COR-L47 (cell line): ENCODE measurements around the gene BCAS1.
"Not testable (repeated sequence)": the region's sequence is repeated elsewhere in the genome, so short reads cannot be mapped to it uniquely, and the experiment has no call there.

Source experiments
- DNase-seq: peaks from one replicate; lab custom pipeline; 2025; lab: John Stamatoyannopoulos, UW

BCAS1 gene

DNA sequence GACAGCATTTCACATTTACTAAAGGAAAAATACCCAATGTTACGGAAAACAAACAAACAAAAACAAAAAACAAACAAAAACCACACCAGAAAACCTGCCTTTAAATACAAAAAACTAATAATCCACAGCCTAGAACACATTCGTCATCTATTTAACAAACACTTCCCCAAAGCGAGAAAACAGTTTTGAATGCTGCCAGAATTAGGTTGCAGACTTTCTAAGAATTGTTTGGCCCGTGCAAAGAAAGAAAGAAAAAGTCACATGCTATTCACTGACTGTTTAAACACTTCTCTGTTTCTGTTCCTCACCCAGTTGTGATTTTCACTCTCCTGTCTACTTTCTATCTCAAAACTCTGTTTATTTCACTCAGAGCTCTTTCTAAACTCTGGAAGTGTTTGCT lies 52.5 kb downstream of the BCAS1 start:
- no peak for DNase-seq

DNA sequence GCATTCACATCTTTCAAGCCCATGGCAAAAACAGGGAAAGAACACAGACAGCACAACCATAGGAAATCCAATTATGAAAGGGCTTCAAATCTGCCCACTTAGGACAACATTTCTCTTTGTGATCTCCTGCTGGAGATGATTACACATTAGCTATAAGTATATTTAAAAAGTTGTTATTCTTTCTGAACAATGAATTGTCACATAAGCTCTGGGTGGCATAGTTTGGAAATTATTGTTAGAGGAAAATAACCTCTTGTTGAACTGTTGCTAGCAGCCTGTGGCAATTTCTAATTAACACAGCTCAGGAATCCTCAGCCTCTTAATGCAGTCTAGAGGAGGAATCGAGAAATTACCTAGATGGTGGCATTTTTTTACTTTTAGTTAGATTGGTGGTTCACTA lies 54.9 kb downstream of the BCAS1 start:
- DNase-seq: no peak

DNA sequence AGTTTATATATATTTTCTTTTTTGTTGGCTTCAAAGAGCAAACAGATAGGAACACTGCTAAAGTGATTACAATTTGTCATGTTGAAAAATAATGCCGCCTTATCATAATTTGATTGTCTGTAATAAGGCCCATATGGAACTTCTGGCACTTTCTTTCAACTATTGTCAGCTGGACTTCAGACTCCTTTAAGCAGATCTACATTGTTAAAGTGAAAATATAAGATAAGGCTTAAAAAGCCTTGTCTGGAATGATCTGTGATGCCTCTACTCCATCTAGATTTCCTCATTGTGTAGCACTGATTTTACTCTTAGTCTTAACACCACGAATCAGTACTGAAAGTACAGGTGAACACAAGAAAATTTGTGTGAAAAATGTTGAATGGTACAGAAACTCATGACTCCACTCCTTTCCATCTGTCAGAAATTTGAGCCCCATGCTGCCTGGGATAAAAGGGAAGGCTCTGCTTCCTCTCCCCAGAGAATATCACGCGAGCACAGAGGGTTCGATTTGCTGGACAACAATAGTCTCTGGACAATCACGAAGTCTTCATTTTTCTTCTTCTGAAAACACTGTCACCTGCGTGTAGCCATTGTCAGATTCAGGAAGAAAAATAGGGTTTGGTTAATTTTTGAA lies 56.0 kb downstream of the BCAS1 start:
- DNase-seq: no peak

DNA sequence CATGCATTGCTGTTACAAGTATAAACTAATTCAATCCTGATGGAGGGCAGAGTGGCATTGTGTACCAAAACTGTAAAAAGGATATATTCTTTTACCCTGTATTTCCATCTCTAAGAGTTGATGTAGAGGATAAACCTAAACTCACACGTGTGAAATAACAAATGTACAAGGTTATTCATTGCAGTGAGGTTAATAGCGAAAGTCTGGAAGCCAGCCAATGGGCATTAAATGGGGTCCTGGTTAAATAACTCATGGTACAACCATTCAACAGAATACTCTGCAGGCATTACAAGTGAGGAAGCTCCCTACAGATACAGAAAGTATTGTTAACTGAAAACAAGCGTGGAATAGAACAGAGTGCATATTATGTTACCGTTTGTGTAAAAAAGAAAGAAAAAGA lies 56.9 kb downstream of the BCAS1 start:
- DNase-seq: no peak

DNA sequence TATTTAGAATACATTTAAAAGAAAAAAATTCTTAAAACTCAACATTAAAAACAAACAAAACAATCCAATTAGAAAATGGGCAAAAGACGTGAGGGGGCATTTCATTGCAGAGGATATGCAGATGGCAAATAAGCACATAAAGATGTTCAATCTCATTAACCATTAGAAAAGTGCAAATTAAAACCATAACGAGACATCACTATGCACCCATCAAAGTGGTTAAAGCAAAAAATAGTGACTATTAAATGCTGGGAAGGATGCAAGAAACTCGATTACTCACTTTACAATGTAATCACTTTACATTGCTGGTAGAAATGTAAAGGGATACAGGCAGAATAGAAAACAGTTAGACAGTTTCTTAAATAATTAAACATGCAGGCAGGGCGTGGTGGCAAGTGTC lies 59.0 kb downstream of the BCAS1 start:
- no peak for DNase-seq

DNA sequence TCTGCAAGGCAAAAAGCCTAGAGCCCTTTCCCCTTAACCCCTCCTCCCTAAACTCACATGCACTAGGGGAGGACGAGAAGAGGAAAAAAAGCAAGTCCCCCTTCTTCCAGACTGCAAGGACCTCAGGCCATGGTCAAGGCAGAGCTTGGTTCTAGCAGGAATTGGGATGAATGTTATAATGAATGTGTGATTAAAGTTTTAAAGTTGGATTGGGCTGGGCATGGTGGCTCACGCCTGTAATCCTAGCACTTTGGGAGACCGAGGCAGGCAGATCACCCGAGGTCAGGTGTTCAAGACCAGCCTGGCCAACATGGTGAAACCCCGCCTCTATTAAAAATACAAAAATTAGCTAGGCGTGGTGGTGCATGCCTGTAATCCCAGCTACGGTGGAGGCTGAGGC lies 64.2 kb downstream of the BCAS1 start:
- not testable (repeated sequence) for DNase-seq

DNA sequence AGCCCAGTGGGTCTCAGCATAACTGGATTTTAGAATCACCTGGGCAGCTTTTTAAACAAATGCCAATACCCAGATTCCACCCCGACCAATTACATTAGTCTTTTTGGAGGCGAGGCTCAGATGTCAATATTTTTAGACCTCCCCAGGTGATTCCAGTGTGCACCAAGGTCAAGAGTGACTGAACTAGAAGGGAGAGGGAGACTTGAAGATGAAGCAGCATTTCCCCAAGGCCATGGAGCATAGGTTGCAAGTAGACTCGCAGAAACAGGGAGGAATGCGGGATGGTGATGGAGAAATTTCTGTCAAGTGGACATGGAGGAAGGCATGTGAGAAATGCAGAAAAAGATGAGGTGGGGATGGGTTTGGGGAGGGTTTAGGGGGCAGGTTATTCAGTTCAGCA lies 64.9 kb downstream of the BCAS1 start:
- no peak for DNase-seq

DNA sequence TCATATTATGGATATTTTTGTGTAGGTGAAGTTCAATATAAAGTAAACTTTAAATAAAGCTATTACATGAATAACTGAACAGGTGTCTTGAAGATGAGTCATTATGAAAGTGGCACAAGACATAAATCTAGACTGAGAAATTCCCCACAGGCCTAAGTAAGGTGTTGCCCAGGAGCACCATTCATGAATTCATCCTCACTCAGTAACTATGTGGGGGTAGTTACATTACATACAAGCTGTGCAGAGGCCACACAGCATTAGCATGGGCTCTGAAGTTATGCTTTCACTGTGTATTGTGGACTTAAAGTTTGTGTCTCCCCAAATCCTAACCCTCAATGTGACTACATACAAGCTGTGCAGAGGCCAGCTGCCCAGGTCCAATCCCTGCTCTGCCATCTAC lies 65.9 kb downstream of the BCAS1 start:
- no peak for DNase-seq

DNA sequence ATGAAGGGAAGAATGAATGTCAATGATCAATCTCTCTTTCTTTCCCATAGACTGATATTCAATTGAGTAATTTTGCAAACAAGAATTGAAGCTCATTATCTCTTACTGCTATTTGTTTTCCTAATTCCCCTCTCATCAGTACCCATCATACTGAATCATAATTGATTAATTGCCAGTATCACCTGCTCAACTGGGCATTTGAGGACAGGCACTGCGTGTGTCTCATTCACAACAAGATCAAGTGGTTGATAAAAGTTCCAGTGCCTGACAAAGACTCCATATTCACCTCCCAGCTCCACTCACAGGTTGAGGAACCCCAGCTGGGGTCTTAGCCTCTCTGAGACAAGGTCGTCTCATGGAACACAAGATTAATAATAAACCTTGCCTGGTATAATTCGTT lies 67.7 kb downstream of the BCAS1 start:
- no peak for DNase-seq

DNA sequence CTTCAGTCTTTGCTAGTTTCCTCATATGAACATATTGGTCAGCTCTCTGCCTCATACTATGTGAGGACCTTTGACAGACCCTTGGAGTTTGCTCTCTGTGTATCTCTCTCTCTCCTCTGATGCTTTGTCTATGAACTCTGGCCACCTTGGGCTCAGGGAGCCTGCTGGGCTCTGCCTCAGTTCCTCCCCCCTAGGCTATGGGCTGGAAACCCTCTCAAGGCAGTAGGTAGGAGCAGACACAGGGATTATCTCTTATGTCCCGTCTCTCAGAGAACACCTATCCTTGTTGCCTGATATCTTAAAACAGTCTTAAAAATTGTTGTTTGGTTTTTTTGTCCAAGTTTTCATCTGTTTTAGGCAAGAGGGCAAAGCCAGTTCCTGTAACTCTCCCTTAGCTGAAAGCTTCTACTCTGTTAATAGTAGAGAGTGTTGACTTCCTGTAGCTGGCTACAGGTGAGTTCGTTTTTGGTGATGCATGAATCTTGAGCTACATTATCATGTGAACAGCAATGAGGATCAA lies 68.3 kb downstream of the BCAS1 start:
- no peak for DNase-seq

DNA sequence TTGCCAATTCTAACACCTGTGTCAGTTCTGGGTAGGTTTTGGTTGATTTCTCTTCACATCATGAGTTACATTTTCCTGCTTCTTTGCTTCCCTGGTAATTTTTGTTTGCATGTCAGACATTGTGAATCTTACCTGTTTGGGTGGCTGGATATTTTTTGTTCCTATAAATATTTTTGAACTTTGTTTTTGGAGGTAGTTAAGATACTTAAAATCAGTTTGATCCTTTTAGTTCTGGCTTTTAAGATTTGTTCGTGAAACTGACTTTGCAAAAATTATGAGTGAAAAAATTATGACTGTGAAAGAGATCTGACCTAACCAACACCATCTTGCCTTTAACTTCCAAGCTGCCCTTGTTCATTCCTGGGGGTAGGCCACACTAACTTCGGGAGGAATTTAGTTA lies 69.5 kb downstream of the BCAS1 start:
- DNase-seq: no peak

DNA sequence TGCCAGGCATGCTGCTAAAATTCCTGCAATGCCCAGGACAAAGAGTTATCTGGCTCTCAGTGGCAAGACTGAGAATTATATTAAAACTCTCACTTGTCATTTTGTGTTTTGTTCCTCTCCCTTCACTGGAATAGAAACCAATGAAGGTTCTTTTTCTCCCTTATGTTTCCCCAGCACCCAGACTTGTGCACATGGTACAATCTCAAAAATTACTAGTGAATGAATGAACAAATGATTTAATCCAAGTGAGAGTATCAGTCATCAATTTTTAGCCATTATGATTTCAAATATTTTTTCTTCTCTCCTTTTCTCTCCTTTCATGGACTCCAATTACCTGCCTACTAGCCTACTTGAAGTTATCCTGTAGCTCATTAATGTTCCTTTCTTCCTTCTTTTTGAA lies 70.1 kb downstream of the BCAS1 start:
- DNase-seq: no peak

DNA sequence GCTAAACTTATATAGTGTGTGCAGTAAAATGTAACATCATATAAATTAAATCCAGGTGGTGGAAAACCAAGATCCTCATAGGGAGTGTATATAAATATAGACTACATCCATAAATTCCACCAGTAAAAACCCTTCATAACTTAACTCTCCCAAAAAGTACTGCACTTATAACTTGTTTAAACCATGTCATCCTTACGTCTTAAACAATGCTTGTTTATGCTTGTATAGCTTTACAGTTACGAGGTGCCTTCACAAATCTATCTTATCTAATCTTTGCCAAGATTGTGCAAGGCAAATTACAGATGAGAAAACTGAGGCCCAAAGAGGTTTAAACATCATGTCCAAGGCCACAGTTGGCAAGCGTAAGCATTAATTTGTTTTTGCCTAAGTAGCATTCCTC lies 71.3 kb downstream of the BCAS1 start:
- no peak for DNase-seq

DNA sequence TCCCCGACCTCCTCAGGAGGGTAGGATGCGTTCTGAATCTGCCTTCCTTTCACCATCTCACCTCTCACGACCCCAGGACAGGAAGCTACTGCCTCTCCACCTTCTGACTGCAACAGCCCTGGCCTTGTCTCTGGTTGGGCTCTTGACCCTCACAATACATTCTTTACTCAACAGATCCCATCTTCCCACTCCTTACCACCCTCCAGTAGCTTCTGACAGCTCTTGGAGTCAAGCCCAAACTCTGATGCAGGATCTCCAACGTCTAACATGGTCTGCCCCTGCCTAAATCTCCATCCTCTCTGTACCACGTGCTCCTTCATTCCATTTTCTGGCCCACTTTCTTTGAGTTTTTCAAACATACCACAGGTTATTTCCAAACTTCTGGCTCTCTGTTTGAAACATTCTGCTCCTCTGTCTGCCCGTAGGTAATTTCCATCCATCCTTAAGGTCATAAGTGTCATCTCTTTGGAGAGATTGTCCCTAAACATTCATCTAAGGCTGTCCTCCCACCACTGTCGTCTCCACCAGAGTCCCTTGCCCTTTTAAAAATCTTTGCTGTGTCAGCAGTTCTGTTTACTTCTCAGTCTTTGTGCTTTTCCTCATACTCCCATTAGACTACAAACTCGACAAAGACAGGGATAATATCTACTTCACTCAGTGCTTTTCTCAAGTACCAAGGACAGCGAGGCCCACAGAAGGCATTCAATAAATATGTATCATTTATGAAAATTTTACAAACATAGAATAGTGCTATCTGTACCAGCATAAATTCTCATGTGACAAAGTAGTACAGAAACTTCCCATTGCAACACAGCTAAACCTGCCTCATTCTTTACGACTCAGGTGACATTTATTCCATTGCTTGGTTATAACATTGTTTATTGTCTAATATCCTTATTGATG lies 73.6 kb downstream of the BCAS1 start:
- DNase-seq: no peak

DNA sequence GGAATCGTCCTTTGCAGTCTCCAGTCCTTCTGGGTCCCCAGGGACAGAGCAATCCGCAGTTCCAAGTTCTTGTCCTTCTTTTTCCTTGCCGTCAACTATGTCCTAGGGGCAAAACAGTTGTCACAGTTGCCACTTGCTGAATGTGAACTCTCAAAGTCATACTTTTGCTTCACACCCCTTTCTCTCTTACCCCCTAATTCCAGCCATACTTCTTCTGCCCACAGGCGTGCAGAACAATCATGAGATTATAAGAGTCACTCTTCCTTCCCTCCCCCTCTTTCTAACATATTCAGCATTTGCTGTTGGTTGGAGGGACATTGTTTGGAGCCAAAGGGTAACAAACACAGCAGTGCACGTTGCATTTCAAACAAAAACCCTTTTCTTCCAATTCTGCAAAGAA lies 74.4 kb downstream of the BCAS1 start:
- no peak for DNase-seq

DNA sequence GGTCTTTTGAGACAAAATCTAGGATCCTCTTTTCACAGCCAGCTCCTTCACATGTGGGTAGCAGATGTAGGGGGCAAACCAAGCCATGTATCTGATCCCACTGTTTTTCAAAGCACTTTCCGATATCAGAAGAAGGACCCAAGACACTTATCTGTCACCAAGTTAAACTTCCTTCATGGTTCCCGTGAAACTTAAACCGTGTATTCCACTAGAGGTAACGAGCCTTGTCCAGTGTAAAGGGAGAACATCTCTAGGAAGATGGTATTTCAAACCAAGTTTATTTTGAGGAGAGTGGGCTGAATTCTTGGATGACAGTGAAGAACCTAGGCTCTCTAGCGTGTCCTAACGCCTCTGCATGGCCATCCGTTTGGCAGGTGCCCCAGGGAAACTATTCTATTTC lies 76.3 kb downstream of the BCAS1 start:
- no peak for DNase-seq

DNA sequence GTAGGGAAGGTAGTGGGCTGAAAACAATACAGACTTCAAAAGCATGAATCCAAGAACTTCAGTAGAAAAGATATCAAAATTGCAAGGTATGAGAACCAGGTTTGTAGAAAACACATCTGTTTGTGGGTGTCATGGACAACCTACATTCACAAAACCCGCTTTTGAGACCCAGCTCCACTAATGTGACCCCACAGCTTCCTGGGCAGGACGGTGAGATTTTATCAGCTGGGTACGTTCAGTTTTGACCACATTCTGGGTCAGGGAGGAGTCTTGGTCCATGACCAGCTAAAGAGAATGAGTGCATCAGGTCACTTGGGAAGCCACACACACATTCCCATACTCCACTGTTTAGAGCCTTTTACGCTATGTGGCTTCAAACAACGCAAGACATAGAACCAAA lies 77.1 kb downstream of the BCAS1 start:
- DNase-seq: no peak

DNA sequence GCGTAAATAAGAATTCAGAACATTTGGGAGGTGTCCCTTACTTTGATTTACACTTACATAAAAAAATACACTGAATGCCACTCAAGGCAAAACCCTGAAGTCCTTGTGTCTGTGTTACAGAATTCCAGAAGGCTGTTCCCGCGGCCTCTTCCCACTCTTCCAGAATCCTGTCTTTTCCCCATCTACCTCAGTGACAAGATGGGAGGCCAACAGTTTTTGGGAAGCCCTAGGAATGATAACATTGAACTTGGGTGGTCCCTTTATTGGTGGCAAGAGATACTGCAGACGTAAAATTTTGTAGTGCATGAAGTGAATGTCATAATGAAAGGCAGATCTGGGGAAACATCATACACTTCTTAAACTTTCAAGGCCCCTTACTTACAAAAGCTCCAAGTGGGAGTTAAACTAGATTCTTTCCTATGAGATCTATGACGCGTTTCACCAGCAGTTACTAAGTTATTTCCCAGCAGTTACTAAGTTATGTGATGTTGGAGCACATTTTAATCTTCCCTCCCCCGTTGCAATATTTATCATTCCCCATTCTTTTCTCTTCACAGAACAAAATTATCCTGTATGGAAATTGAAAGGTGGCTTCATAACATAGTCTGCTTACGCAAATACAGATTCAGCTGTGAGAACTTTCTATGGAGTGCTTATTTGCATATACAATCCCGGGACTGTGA lies 79.5 kb downstream of the BCAS1 start:
- no peak for DNase-seq

DNA sequence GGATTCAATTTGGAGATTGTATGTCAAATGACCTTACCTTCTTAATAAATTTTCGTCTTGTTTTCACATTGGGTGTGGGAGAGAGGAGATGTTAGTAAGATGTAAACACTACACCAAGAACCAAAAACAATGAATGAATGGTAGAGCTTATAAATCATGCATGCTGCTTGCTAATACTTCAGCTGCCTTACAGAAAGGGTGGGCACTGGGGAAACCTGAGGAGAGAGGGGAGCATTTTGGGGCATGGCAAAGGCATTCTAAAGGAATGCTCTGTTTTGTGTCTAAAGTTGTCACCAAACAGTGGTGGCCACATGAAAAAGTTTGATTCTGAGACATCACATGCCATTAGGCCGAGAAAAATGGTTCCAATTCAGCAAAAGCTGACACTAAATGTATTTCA lies 80.4 kb downstream of the BCAS1 start:
- DNase-seq: no peak

DNA sequence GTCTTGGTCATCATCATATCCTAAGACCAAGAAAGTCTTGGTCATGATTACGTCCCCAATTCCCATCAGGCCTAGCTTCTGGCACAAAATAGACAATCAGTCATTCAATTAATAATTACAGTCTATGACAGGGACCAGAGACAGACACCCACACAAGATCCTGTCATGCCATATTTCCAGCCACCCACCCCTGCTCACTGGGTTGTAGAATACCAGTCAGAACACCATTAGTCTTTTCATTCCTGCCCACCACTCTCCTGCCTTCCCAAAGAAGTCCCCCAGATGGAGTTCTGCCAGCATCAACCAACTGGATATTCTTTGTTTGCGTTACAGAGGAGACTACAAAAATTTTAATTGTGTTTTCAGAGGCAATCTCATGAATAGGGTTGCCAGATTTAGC lies 81.0 kb downstream of the BCAS1 start:
- DNase-seq: no peak

DNA sequence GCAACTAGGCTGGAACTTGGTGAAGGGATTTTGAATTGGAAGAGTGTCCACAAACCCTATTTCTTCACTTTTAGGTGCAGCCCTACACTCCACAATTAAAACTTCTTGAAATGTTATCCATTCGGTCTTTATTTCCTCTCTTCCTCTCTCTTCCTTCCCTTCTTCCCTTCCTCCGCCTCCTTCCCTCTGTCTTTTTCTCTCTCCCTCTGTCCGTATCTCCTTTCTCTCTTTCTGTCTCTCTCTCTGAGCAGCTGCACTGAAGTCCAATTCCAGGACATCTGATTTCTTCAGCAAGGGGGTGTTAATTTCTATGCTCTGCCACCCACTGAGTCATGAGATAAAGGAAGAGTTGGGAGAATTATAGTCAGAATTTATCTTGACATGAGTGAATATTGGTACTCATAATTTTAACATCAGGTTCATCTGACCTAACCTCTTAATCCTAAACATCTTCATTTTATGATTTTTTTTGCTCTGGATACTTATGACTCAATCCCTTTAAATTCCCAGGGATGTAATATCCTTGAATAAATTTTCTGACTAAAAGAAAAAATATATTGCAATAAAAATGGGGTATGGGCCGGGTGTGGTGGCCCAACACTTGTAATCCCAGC lies 84.2 kb downstream of the BCAS1 start:
- DNase-seq: no peak

DNA sequence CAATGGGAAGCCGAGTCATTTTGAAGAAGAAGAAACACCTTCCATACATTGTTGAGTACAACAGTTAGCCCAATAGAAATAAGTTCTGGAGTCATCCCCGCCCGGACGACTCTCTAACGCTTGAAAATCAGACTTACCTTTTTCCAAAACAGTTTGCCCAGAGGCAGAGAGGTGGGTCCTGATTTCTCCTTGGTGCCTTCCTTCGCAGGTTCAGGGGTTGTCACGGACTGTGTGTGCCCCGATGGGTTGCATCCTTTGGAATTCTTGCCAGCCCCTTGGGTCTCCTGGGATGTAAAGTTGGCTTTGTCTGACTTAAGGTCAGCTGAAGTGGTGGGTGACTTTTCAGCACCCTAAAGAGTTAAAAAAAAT lies 85.3 kb downstream of the BCAS1 start:
- no peak for DNase-seq
